H1 (cell line): Measurements from ENCODE around the gene TRPT1. TPM values are rescaled to one million over a fixed set of nuclear protein-coding genes. Genes with fewer than 3 reads are reported as not detected.
A peak's percentile ranks its signal among the peaks of the same experiment; 100 is the strongest.

Source experiments
- CTCF ChIA-PET: fragments of 300-600 bp; sonication (Branson Sonifier 250); formaldehyde crosslinking; loops from one replicate; lab custom pipeline; 2021; ENCODE audit not compliant: partially characterized antibody; lab: Charles Lee
- POLR2A ChIA-PET: fragments of 300-600 bp; sonication (Branson Sonifier 250); formaldehyde crosslinking; loops from one replicate; lab custom pipeline; 2021; ENCODE audit warnings: inconsistent platforms; ENCODE audit not compliant: partially characterized antibody; lab: Charles Lee
- DNase-seq, 2 experiments: peaks; one replicate each; pipeline versions ENCODE4 v3.0.0 to v3.0.0-alpha.2; 2010 to 2022; ENCODE audit warnings: low spot score in 2 of 2, low read depth in 1 of 2, mixed read lengths in 1 of 2
- FAIRE-seq: peaks from 2 replicates; lab custom pipeline; 2011; peaks lifted over from hg19 to GRCh38; lab: Jason Lieb, UNC
- H2AFZ ChIP-seq: 2 replicates; pipeline ENCODE4 v1.8.1; 2012; ENCODE audit warnings: low read length, inconsistent platforms
- H2AK5ac ChIP-seq: 2 replicates; pipeline ENCODE4 v1.6.1; 2013; ENCODE audit warnings: low read depth, low read length
- H2BK120ac ChIP-seq: replicated peaks from 2 replicates; pipeline ENCODE3; 2013; ENCODE audit warnings: low read depth, low read length, inconsistent platforms
- H2BK12ac ChIP-seq: 2 replicates; pipeline ENCODE4 v1.6.1; 2013; ENCODE audit warnings: low read depth, low read length
- H2BK15ac ChIP-seq: 2 replicates; pipeline ENCODE4 v1.6.1; 2013; ENCODE audit warnings: low read length
- H2BK20ac ChIP-seq: 2 replicates; pipeline ENCODE4 v1.6.1; 2013; ENCODE audit warnings: low read length
- H2BK5ac ChIP-seq: 2 replicates; pipeline ENCODE4 v1.6.1; 2013; ENCODE audit warnings: low read depth, low read length
- H3K14ac ChIP-seq: 2 replicates; pipeline ENCODE4 v1.6.1; 2013; ENCODE audit warnings: inconsistent platforms; ENCODE audit not compliant: insufficient read length
- H3K18ac ChIP-seq: 2 replicates; pipeline ENCODE4 v1.6.1; 2013; ENCODE audit warnings: low read length; ENCODE audit errors: extremely low read depth
- H3K23ac ChIP-seq: 2 replicates; pipeline ENCODE4 v1.6.1; 2013; ENCODE audit warnings: inconsistent platforms; ENCODE audit not compliant: insufficient read length
- H3K23me2 ChIP-seq: 2 replicates; pipeline ENCODE4 v1.6.1; 2013; ENCODE audit warnings: low read depth, low read length
- H3K27ac ChIP-seq: 2 replicates; pipeline ENCODE4 v1.6.1; 2011; ENCODE audit warnings: low read depth, low read length, inconsistent platforms
- H3K27me3 ChIP-seq, 4 experiments: replicated peaks in 1 of 4; 1 replicate in 1 of 4; 2 replicates in 3 of 4; pipeline versions ENCODE4 v1.6.1 to v1.8.1; 2011 to 2013; ENCODE audit warnings: low read length in 3 of 4, mild to moderate bottlenecking in 3 of 4, inconsistent platforms in 2 of 4, mixed read lengths in 2 of 4, moderate library complexity in 1 of 4; ENCODE audit not compliant: control insufficient read depth in 3 of 4, insufficient read depth in 3 of 4; ENCODE audit errors: extremely low read depth in 1 of 4
- H3K36me3 ChIP-seq, 4 experiments: 2 replicates each; pipeline versions ENCODE4 v1.6.1 to v1.8.1; 2011 to 2013; ENCODE audit warnings: mild to moderate bottlenecking in 4 of 4, low read length in 3 of 4, moderate library complexity in 2 of 4, control low read depth in 1 of 4, inconsistent platforms in 1 of 4; ENCODE audit not compliant: insufficient read depth in 4 of 4, control insufficient read depth in 2 of 4
- H3K4ac ChIP-seq: replicated peaks from 2 replicates; pipeline ENCODE3; 2013; ENCODE audit warnings: low read length, low read depth, mixed read lengths, inconsistent platforms; ENCODE audit not compliant: insufficient read length
- H3K4me1 ChIP-seq, 4 experiments: replicated peaks in 1 of 4; 1 replicate in 1 of 4; 2 replicates in 3 of 4; pipeline versions ENCODE4 v1.6.1 to v1.8.1; 2011 to 2013; ENCODE audit warnings: low read length in 3 of 4, inconsistent platforms in 2 of 4, mixed read lengths in 1 of 4; ENCODE audit not compliant: insufficient read depth in 4 of 4, control insufficient read depth in 3 of 4
- H3K4me2 ChIP-seq, 2 experiments: 2 replicates each; pipeline versions ENCODE4 v1.6.1 to v1.8.1; 2011 to 2013; ENCODE audit warnings: low read depth in 2 of 2, low read length in 2 of 2, control low read depth in 1 of 2, inconsistent platforms in 1 of 2, mild to moderate bottlenecking in 1 of 2; ENCODE audit not compliant: insufficient read depth in 1 of 2
- H3K4me3 ChIP-seq, 4 experiments: fragments of 200-600, 300-600 bp in 1 of 4; sonication (generic), shearing (Covaris generic), sonication (Bioruptor Twin) in 1 of 4; 2 replicates each; pipeline versions ENCODE4 v1.5.1 to v1.8.1; 2011 to 2016; ENCODE audit warnings: low read length in 4 of 4, low read depth in 3 of 4, control low read depth in 2 of 4, inconsistent platforms in 2 of 4, mild to moderate bottlenecking in 2 of 4, mixed read lengths in 1 of 4, moderate library complexity in 1 of 4; ENCODE audit not compliant: insufficient read depth in 2 of 4; ENCODE audit errors: extremely low read depth in 1 of 4
- H3K56ac ChIP-seq: replicated peaks from 2 replicates; pipeline ENCODE3; 2013; ENCODE audit warnings: low read depth, mild to moderate bottlenecking, mixed read lengths, low read length, inconsistent platforms; ENCODE audit not compliant: insufficient read length
- H3K79me1 ChIP-seq: 2 replicates; pipeline ENCODE4 v1.6.1; 2013; ENCODE audit warnings: low read depth, low read length, control low read depth
- H3K79me2 ChIP-seq, 2 experiments: 2 replicates each; pipeline versions ENCODE4 v1.6.1 to v1.8.1; 2012 to 2013; ENCODE audit warnings: low read length in 2 of 2, mild to moderate bottlenecking in 2 of 2, inconsistent platforms in 1 of 2; ENCODE audit not compliant: insufficient read depth in 2 of 2, control insufficient read depth in 1 of 2
- H3K9ac ChIP-seq, 4 experiments: replicated peaks in 1 of 4; 1 replicate in 1 of 4; 2 replicates in 3 of 4; pipeline versions ENCODE4 v1.6.1 to v1.8.1; 2011 to 2013; ENCODE audit warnings: low read depth in 3 of 4, low read length in 3 of 4, control low read depth in 2 of 4, mild to moderate bottlenecking in 2 of 4, moderate library complexity in 2 of 4, inconsistent platforms in 1 of 4; ENCODE audit errors: extremely low read depth in 1 of 4
- H3K9me3 ChIP-seq, 2 experiments: 2 replicates each; pipeline versions ENCODE4 v1.6.1 to v1.8.1; 2012 to 2013; ENCODE audit warnings: mild to moderate bottlenecking in 2 of 2, moderate library complexity in 2 of 2, control low read depth in 1 of 2, inconsistent platforms in 1 of 2, low read depth in 1 of 2, low read length in 1 of 2, mixed read lengths in 1 of 2; ENCODE audit not compliant: insufficient read depth in 2 of 2
- H4K20me1 ChIP-seq, 2 experiments: replicated peaks in 1 of 2; 2 replicates each; pipeline versions ENCODE3 to v1.8.1; 2011 to 2013; ENCODE audit warnings: inconsistent platforms in 2 of 2, low read length in 2 of 2, mild to moderate bottlenecking in 1 of 2; ENCODE audit not compliant: insufficient read depth in 2 of 2, control insufficient read depth in 1 of 2
- H4K5ac ChIP-seq: 2 replicates; pipeline ENCODE4 v1.6.1; 2013; ENCODE audit warnings: low read length, low read depth, mixed read lengths, inconsistent platforms; ENCODE audit not compliant: insufficient read length
- H4K8ac ChIP-seq: 2 replicates; pipeline ENCODE4 v1.8.0; 2013; ENCODE audit warnings: mild to moderate bottlenecking, moderate library complexity, low read length, inconsistent platforms; ENCODE audit not compliant: insufficient read depth; ENCODE audit errors: extremely low read depth
- H4K91ac ChIP-seq: replicated peaks from 2 replicates; pipeline ENCODE3; 2013; ENCODE audit warnings: low read length, mixed read lengths, inconsistent platforms; ENCODE audit not compliant: insufficient read length
- CEBPB ChIP-seq: IDR thresholded peaks from 2 replicates; pipeline ENCODE4 v1.6.1; 2012; ENCODE audit warnings: low read depth, low read length
- GABPA ChIP-seq: IDR thresholded peaks from 2 replicates; pipeline ENCODE4 v1.6.1; 2011; ENCODE audit warnings: mild to moderate bottlenecking, low read length, moderate library complexity, borderline replicate concordance; ENCODE audit not compliant: insufficient read depth
- KDM1A ChIP-seq: fragments of 200-600, 300-600 bp; sonication (generic); IDR thresholded peaks from 2 replicates; pipeline ENCODE4 v1.7.1; 2016; ENCODE audit warnings: mild to moderate bottlenecking, low read length, borderline replicate concordance
- KDM4A ChIP-seq: IDR thresholded peaks from one replicate; pipeline ENCODE4 v1.7.1; 2012; ENCODE audit warnings: low read depth, mild to moderate bottlenecking, moderate library complexity, low read length, inconsistent platforms; ENCODE audit not compliant: severe bottlenecking
- SP2 ChIP-seq: IDR thresholded peaks from 2 replicates; pipeline ENCODE4 v1.6.1; 2012; ENCODE audit warnings: mild to moderate bottlenecking, low read length, inconsistent platforms
- WGBS, 2 experiments: shearing (Covaris generic) in 1 of 2; methylation state at CpG; one replicate each; pipeline versions ENCODE4 v1.1.6 to v1.1.7; 2013 to 2015; ENCODE audit warnings: low lambda C conversion rate in 2 of 2, mixed read lengths in 2 of 2, inconsistent platforms in 1 of 2, low coverage in 1 of 2, missing lambda C conversion rate in 1 of 2; ENCODE audit not compliant: insufficient replicate concordance in 2 of 2, insufficient coverage in 1 of 2, insufficient read length in 1 of 2; ENCODE audit errors: extremely low coverage in 1 of 2, missing lambda C conversion rate in 1 of 2; 5-methylcytosine and 5-hydroxymethylcytosine counted together
- polyA plus RNA-seq, 7 experiments: library from polyadenylated mRNA; depleted of rRNA in 3 of 7; stranded (reverse) in 5 of 7; unstranded in 2 of 7; fragments of >200 nt in 5 of 7; fragments of 200-250 nt in 2 of 7; gene quantifications; 1 replicate in 5 of 7; 2 replicates in 1 of 7; 4 replicates in 1 of 7; pipeline versions ENCODE4 v1.2.1 to v1.2.3, GENCODE V29; 2011 to 2013; ENCODE audit warnings: missing spikeins in 2 of 7, mixed read lengths in 2 of 7
- total RNA-seq: library from RNA; stranded (reverse); fragmentation: NEBNext Ultra II Directional; extraction: Animal tissue kit (Norgen Biotek cat#: 25700); gene quantifications from 2 replicates; pipeline ENCODE4 v1.2.1, GENCODE V29; 2021

TRPT1 gene
- total and polyA plus RNA-seq, 2 of the 8 experiments (the other 6 are each of a cell fraction or from before 2014, with no cell fraction given): 34.5 to 74.6 TPM

- no peak overlapping the region for H3K18ac ChIP-seq
- TF ChIP-seq SP2 (no peak), GABPA (no peak), KDM4A (no peak), KDM1A (no peak), CEBPB (no peak)
These were observed 18.5 kb downstream of the TRPT1 start for GRCh38 chr11:64207256-64208085.

More at GRCh38 chr11:64207256-64208085, 18.5 kb downstream of the TRPT1 start:
- DNase-seq: no peak
- no peak overlapping the region for H3K4me2 ChIP-seq
- H2AFZ ChIP-seq: no peak overlapping the region
- H3K9me3 ChIP-seq: no peaks in the 10 kb centered on the region
- H3K14ac ChIP-seq: no peak overlapping the region
- H2BK15ac ChIP-seq: no peak overlapping the region
- no peak overlapping the region for H3K4me3 ChIP-seq
- H3K27me3 ChIP-seq: no peaks in the 10 kb centered on the region; a peak in 1 of 7 replicates
- no peak overlapping the region for H2BK20ac ChIP-seq
- 95% methylated on average over 18 of the region's 30 CpGs; no CpG with 5 or more reads in 1 of the 2 experiments for WGBS, 2 experiments
- H3K9ac ChIP-seq: no peak overlapping the region
- H2BK120ac ChIP-seq: no peak overlapping the region
- peak overlapping the region; percentile 76; the same call in 1 of the 2 replicates for H4K8ac ChIP-seq
- H3K79me2 ChIP-seq: no peaks in the 10 kb centered on the region
- H3K27ac ChIP-seq: no peak overlapping the region
- H2BK12ac ChIP-seq: no peak overlapping the region
- no peak overlapping the region for H3K56ac ChIP-seq
- no peak overlapping the region for H3K4ac ChIP-seq
- peaks cover 24 to 40% (median 32%) of the 10 kb centered on the region in 4 experiments for H3K36me3 ChIP-seq
- H2AK5ac ChIP-seq: no peak overlapping the region
- H4K5ac ChIP-seq: no peak overlapping the region
- no peak overlapping the region for H4K91ac ChIP-seq
- H4K20me1 ChIP-seq: peaks cover 5 to 14% of the 10 kb centered on the region in 2 experiments
- no peaks in the 10 kb centered on the region for H3K23me2 ChIP-seq
- CTCF ChIA-PET: interaction anchor here (0.7 to 7.4 kb wide), 16 partner anchors 8 to 242 kb away, joined by 3 to 68 read pairs (median 12); partner anchors contain the start of genes DNAJC4, NUDT22, PLCB3 and TRPT1
- no peak overlapping the region for H3K23ac ChIP-seq
- H2BK5ac ChIP-seq: no peak overlapping the region
- no peak for FAIRE-seq
- H3K4me1 ChIP-seq: peaks cover 0 to 5% (median 0%) of the 10 kb centered on the region in 4 experiments; a peak in 3 of 7 replicates
- POLR2A ChIA-PET: interaction anchor here (0.7 to 18.4 kb wide), 15 partner anchors 12 to 444 kb away, joined by 3 to 253 read pairs (median 4); partner anchors contain the start of genes ESRRA, GPR137, NUDT22 and PLCB3
- no peaks in the 10 kb centered on the region for H3K79me1 ChIP-seq
